Posterior vena cava (tissue), 2 donors: ENCODE data around the gene SYNGR2. TPM values are rescaled to one million over a fixed set of nuclear protein-coding genes. Genes with fewer than 3 reads are reported as not detected.
"Not testable (repeated sequence)": the region's sequence is repeated elsewhere in the genome, so short reads cannot be mapped to it uniquely, and the experiment has no call there.

Source experiments
- DNase-seq: peaks from one replicate; pipeline ENCODE4 v3.0.0-alpha.2; 2020; ENCODE audit warnings: low spot score
- intact Hi-C, 2 donors: fragments of 100-400 bp; cut with DNase I; formaldehyde crosslinking; loops; one replicate each; pipeline versions ENCODE4 v1.14.1 to v1.14.2; 2022 to 2023
- total RNA-seq, 2 donors: library from RNA; stranded (reverse); fragmentation: NEBNext Ultra II Directional; extraction: Animal tissue kit (Norgen Biotek cat#: 25700); gene quantifications; one replicate each; pipeline ENCODE4 v1.2.1, GENCODE V29; 2021
- donor health status: DM: yes; HTN: yes; CAD: no.
- donor health status: DM: yes; HTN: yes; CAD: no.

The SYNGR2 gene
- total RNA-seq, 2 donors from 2014 or later: 44.5 to 58.1 TPM

DNA sequence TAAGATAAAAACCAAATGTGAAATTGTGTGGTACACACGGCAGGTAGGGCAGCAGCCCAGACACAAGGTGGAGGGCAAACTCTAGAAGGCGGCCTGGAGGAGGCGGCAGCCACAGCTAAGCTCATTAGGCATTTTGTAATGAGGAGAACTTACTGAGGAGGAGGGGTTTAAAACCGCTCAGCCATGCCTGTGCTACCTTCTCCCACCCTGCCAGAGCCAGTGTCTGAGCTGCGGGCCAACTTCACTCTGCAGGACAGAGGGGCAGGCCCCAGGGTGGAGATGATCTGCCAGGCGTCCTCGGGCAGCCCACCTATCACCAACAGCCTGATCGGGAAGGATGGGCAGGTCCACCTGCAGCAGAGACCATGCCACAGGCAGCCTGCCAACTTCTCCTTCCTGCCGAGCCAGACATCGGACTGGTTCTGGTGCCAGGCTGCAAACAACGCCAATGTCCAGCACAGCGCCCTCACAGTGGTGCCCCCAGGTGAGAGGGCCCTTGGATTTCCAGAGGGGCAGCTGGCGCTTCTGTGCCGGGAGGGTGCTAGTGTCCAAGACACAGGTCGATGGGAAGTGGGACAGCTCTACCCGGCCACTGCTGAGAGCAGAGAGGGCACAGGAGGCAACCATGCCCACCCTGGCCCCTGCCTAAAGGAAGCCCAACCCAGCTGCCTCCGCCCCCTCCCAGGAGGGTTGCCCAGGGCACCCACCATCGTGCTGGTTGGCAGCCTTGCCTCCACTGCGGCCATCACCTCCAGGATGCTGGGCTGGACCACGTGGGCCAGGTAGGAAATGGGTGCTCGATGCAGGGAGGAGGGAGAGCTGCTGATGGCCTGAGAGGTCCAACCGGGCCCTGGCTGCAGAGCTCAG lies 4.3 kb upstream of the SYNGR2 start:
- intact Hi-C loops: no loop called here
- DNase-seq: no peak

DNA sequence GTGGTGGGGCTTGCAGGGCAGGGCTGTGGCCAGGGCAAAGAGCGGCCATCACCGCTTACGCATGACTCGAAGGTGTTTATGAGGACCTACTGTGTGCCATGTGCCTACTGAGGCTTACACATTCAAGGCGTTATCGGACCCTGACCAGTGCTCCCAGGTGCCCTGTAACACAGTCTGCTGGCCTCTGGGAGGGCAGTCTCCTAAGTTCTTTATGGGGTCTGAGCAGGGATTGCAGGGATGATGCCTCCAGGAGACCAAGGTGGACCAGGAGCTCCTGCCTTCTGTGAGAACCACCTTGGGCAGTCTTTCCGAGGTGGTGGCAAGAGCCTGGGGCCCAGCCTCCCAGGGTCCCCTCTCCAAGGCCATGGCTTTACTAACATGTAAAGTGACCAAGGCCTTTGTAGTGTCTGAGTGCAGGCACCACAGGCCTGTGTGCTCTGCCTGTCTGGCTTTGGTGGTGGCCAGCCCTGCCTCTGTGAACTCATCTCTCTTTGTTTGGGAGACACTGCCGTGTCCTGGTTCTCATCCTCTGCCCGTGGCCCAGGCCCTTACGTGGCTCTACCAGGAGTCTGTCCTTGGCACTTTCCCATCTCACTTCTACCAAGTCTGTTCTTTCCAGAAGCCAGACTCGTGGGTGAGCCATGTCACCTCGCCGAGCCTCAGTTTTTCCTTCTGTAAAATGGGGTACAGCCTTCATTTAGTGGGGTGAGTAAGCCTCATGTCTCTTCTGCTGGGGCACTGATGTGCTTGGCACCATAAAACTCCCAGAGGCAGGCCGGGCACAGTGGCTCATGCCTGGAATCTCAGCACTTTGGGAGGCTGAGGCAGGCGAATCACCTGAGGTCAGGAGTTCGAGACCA lies 3.4 kb upstream of the SYNGR2 start:
- DNase-seq: no peak
- intact Hi-C loops: no loop called here

DNA sequence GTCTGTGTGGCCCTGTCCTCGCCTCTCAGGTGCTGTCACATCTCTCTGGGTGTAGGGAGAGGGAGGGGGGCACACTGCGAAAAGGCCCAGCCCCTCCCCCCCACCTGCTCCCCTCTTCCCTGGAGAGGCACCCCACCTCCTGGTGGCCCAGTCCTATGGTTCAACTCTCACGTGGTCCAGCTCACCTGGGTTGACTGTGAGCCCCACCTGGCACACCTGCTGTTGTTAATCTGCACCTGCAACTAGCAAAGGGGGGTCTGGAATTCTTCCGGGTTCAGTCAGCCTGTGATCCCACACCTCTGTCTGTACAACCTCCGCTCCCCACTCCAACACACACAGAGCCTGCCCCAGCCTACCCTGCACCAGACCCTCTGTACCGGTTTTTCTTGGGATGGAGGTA lies 2.0 kb upstream of the SYNGR2 start:
- intact Hi-C loops: no loop called here
- no peak for DNase-seq

DNA sequence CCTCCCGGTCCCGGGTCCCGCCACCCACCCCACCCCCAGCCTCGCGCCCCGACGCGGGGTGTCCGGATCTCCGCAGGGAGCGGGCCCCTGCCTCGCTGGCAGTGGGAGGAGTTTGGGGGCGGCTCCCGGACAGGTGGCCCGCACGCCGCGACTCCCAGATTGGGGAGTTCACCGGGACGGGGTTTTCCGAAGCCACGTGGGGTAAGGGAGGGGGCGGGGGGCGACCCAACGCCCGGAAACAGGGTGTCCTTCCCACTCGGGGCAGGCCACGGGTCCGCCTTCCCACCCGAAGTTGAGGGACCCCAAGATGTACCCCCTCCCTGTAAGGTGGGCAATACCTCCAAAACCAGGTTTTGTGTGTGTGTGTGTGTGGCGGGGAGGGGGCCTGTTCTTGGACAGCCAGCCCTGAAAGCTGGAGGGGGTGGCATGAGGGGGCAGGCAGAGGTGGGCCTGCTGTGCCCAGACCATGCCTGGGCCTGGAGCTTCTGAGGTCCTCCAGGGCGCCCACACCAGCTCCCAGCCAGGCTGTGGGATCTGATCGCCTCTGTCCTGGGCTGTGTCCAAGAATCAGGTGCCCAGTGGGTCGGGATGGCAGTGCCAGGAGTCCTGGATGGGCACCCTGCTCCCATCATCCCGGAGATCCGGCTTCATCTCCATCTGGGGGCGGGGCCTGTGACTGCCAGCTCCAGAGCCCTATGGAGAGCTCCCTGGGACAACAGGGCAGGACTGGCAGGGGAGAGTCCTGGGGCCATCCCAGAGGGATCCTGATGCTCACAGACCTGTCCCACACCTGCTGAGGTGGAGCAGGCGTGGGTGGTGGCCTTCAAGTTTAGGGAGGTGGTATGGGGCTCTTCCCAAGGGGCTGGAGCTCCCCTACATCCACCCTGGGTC lies 767 bp downstream of the SYNGR2 start:
- DNase-seq: no peak
- intact Hi-C loops: no loop called here

DNA sequence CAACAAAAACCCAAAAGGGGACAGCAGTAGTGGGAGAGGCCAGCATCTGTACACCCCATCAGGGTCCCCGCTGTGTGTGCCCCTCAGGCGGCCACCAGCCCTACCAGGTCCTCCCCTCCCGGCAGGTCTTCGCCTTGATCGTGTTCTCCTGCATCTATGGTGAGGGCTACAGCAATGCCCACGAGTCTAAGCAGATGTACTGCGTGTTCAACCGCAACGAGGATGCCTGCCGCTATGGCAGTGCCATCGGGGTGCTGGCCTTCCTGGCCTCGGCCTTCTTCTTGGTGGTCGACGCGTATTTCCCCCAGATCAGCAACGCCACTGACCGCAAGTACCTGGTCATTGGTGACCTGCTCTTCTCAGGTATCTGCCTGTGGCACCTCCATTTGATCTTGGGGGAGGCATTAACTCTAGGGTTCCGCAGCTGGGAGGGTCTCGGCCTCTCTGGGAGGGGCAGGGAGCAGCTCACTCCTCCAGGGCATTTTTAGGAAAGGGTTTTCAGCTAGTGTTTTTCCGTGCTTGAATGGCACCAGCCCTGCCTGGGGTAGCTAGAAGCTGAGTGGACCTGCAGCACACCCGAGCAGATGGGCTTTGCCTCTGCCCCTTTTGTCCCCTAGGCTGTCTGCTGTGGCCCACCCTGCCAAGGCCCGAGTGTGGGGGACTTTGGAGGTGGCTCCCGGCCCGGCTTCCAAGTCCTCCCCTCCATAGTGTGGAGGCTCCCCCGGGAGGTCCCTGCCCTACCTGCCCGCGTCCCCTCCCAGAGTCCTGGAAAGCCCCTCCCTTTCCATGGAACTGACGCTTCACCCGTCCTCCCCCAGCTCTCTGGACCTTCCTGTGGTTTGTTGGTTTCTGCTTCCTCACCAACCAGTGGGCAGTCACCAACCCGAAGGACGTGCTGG lies 2.6 kb downstream of the SYNGR2 start:
- DNase-seq: no peak
- intact Hi-C loops: no loop called here

DNA sequence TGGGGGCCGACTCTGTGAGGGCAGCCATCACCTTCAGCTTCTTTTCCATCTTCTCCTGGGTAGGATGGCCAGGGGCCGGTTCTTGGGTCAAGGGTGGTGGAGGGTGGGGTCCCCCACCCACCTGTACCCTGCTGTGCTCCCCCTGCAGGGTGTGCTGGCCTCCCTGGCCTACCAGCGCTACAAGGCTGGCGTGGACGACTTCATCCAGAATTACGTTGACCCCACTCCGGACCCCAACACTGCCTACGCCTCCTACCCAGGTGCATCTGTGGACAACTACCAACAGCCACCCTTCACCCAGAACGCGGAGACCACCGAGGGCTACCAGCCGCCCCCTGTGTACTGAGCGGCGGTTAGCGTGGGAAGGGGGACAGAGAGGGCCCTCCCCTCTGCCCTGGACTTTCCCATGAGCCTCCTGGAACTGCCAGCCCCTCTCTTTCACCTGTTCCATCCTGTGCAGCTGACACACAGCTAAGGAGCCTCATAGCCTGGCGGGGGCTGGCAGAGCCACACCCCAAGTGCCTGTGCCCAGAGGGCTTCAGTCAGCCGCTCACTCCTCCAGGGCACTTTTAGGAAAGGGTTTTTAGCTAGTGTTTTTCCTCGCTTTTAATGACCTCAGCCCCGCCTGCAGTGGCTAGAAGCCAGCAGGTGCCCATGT lies 3.3 kb downstream of the SYNGR2 start:
- DNase-seq, intact Hi-C loops: not testable (repeated sequence)

DNA sequence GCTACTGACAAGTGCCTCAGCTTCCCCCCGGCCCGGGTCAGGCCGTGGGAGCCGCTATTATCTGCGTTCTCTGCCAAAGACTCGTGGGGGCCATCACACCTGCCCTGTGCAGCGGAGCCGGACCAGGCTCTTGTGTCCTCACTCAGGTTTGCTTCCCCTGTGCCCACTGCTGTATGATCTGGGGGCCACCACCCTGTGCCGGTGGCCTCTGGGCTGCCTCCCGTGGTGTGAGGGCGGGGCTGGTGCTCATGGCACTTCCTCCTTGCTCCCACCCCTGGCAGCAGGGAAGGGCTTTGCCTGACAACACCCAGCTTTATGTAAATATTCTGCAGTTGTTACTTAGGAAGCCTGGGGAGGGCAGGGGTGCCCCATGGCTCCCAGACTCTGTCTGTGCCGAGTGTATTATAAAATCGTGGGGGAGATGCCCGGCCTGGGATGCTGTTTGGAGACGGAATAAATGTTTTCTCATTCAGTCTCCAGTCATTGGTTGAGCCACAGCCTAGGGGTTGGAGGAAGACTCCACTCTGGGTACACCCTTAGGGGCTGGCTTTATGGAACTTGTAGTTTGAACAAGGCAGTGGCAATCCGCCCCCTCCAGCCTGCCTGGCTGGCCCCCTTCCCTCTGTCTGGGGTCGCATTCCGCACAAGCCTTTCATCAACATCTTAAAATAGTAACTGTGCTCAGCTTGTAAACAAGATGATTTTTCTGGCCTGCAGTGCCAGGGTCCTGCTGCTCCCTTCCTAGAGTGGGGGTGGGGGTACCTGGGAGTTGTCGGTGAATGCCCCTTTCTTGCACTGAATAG lies 4.1 kb downstream of the SYNGR2 start:
- intact Hi-C loops: no loop called here
- DNase-seq: no peak

DNA sequence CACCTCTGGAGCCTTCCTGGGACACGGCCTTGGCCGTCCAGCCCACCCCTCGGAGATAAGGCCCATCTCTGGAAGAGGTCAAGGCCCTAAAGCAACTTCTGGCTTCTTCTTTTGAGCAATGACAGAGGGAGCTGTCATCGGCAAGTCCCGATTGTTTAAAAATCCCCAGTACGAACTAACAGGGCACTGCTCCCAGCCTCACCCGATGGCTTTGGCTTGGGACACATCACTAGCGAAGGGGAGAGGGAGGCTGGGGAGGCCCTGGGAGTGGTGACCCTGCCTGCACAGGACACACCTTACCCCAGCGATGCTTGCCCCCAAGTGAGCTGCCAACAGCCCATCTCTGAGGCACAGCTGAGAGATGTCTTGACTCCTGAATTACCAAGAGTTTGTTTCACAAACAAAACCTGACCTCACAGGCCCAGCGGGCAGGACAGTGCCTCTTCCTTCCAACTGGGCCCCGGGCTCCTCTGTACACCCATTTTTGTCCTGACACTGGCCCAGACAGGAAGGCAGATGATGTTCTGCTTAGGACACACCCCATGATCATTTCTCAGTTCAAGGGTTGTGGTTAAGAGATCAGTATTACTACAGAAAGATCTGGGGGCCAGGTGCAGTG lies 4.8 kb downstream of the SYNGR2 start:
- no peak for DNase-seq
- intact Hi-C loops: no loop called here

DNA sequence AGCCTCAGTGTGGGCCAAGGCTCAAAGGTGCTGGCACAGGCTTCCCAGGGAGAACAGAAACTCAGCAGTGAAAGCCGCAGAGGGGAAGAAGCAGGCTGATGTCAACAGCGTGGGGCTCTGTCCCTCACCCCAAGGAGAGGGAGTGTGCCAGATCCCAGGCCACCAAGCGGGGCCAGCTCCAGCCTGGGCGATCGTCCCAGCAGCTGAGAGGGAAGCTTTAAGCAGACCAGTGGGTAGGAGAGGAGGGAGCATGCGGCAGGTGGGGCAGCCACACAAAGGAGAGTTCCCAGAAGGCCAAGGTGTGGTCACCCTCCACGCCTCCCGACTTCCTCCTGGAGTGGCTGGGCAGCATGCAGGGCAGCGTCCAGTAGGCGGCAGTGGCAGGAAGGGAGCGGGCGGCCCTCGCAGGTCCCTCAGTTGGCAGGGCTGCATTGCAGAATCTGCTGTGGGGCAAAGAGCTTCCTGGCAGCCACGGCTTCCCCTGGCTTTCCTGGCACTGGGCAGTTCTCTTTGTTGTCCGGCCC lies 6.0 kb downstream of the SYNGR2 start:
- intact Hi-C loops: no loop called here
- peak; percentile 93 for DNase-seq

DNA sequence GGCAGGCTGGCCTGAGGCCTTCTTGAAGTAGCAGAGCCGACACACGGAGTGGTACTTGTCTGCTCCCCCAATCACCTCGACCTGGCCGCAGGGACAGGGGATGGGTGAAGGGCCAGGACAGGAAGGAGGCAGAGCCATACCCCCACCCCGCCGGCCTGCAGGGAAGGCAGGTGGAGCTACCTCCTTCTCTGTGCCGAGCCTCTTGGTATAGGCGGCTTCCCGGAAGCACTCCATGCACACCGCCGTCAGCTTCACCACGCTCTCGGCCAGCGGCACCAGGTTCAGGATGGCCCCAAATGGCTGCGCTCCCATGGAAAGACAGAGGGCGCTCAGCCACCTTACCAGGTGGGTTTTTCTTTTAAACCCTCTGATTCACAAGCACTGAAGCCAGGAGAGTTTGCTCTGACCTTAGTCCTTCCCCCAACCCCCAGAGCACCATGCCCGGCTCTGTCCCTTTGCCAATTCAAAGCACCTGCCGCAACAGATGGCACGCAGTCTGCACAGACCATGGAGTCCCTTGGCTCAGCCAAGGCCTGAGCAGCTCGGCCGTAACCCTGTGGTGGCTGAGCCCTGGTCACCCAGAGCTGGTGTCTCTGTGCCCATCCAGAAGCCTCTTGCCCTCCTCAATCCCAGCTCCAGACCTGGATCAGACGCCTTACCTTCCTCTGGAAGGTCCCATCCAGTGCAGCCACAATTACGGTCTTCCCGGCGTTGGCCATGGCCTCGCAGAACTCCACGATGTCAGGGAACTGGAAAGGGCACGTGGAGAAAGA lies 6.7 kb downstream of the SYNGR2 start:
- DNase-seq: no peak
- intact Hi-C loops: loop anchor here in 1 of 2 donors (5.0 kb wide), 1 partner anchor 63 kb away; no protein-coding TSS in a partner anchor

DNA sequence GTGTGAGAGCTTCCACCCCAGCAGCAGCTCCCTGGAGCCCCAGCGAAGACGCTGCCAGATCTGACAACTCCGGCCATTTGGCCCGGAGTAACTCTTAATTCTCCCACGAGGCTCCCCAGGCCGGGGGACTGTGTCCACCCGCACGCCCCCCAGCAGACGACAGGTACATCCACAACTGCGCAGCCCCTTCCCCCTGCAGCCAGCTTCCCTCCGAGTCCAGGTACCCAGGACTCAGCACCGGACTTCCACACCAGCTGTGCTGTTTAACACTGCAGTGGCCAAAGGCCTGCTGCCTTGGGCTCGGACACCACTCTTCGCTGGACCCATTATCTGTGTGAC lies 7.2 kb downstream of the SYNGR2 start:
- no peak for DNase-seq
- intact Hi-C loops: loop anchor here in 1 of 2 donors (5.0 kb wide), 1 partner anchor 63 kb away; no protein-coding TSS in a partner anchor

DNA sequence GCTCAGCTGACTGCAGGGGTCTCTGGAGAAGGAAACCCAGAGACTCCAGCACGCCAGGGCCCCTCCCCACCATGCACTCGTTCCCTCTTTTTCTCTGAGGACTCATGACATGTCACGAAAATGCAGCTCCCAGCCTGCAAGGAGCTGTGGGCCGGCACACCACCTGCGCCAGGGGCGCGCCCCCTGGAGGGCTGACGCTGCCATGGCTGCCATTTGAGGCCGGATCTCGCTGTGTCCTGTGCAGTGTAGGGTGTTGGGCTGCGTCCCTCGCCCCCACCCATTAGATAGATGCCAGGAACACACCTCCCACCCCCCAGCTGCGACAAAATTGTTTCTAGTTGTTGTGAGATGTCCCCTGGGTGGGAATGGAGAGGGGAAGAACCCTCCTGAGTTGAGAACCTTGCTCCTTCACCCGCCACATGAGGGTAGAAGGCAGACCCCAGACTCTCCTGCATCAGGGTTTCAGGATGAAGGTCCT lies 8.2 kb downstream of the SYNGR2 start:
- peak; percentile 93 for DNase-seq
- intact Hi-C loops: loop anchor here (2.0 to 5.0 kb wide), 2 partner anchors 64 kb away; no protein-coding TSS in a partner anchor

DNA sequence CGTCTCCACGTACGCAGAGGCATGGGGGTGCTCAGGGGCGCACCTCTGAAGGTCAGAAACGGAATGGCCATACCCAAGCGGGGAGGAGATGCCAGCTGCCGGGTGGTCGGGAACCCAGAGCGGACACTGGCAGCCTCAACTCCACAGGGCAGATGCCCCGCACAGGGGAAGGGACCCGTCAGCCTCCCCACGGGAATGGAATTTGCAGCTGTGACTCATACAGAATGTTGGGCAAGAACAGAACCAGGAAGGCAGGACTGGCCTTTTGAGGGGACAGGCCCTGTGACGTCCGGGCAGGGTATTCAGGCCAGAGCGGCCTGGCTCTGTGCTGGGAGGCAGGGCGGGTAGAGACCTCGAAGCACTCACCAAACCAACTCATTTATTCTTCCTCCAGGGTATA lies 11.0 kb downstream of the SYNGR2 start:
- intact Hi-C loops: loop anchor here in 1 of 2 donors (5.0 kb wide), 1 partner anchor 67 kb away; no protein-coding TSS in a partner anchor
- DNase-seq: no peak

DNA sequence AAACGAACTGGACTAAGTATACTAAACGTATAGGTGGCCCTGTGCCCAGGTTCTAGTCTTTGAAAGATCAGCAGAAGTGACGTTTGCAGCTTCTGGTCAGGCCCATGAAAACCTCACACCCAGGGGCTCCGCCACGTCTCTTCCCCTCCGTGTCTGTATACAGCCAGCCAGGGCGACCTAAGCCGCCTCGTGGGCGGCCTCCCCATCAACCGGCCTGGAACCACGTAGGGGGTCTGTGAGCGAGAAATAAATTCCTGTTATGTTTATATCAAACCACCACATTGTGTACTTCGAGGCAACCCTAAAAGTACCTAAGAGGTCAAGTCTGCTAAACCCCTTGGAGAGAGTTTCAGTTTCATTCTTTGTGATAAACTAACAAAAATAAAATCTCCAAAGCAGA lies 11.7 kb downstream of the SYNGR2 start:
- no peak for DNase-seq
- intact Hi-C loops: no loop called here

DNA sequence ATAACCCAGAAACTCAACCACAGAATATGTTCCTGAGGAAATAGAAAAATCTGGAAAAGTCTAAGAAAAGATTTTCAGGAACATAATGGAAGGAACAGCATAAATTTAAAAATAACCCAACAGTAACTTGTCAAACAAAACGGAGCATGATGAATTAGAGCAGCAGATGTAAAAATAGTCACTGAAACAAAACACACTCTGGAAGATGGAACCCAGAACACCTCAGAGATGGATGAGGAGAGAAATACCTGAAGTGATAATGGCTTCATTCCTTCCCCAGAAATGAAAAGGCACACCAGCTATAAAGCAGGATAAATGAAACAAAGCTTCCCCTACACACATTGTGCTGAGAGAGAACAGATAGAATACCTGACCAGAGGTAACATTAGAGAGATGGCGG lies 12.1 kb downstream of the SYNGR2 start:
- no peak for DNase-seq
- intact Hi-C loops: no loop called here

DNA sequence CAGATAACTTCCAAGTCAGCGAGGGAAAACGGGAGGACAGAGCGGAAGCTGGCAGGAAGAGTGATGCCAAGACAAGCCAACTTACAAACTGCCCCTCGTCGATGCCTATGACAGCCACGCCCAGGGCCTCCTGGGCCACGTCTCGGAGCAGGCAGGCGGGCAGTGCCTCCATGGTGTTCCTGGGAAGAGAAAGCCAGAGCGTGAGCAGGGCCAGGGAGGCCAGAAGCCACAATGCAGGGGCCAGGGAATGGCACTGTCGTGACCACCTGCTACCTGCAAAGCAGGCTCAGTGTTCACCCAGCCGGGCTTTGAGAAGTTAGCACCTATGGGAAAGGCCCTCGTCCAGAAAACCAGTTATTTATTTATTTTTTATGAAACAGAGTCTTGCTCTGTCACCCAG lies 14.1 kb downstream of the SYNGR2 start:
- intact Hi-C loops: no loop called here
- DNase-seq: no peak
